Motor neuron (in vitro differentiated cells): ENCODE measurements around the gene SLC66A1. TPM values are rescaled to one million over a fixed set of nuclear protein-coding genes. Genes with fewer than 3 reads are reported as not detected.
A peak's percentile ranks its signal among the peaks of the same experiment; 100 is the strongest.

ENCODE experiments used
- ATAC-seq, 8 experiments: fragments of 200-7000 bp; cut with Tn5 transposase; replicated peaks in 6 of 8; 2 replicates each; pipeline ENCODE4 v1.8.0; 2021; ENCODE audit warnings: mild to moderate bottlenecking in 8 of 8, moderate library complexity in 8 of 8
- H3K27ac ChIP-seq, 2 donors: fragments of 250-450 bp; sonication (Bioruptor Pico); 2 replicates each; pipeline ENCODE4 v1.9.0; 2021; ENCODE audit warnings: antibody characterized with exemption in 2 of 2, mild to moderate bottlenecking in 2 of 2, moderate library complexity in 1 of 2
- H3K4me1 ChIP-seq, 2 donors: fragments of 250-450 bp; sonication (Bioruptor Pico); replicated peaks in 1 of 2; 2 replicates each; pipeline ENCODE4 v1.6.1; 2021; ENCODE audit warnings: antibody characterized with exemption in 2 of 2, mild to moderate bottlenecking in 2 of 2, moderate library complexity in 1 of 2
- H3K4me3 ChIP-seq, 5 donors: fragments of 250-450 bp; sonication (Bioruptor Pico); 2 replicates each; pipeline ENCODE4 v1.9.0; 2021; ENCODE audit warnings: antibody characterized with exemption in 5 of 5, mild to moderate bottlenecking in 5 of 5, moderate library complexity in 4 of 5
- WGBS, 10 experiments: fragments of 450-650 bp; shearing (Covaris generic); methylation state at CpG; one replicate each; pipeline ENCODE4 v1.0.0; 2022; 5-methylcytosine and 5-hydroxymethylcytosine counted together
- in situ Hi-C, 9 experiments: fragments of 400-800 bp; cut with MboI; loops; one replicate each; pipeline ENCODE4 v1.15.0; 2021; ENCODE audit warnings: low sequenced_read_pairs in 9 of 9, low pct_unique_long_range_greater_than_20kb in 2 of 9; ENCODE audit not compliant: unreplicated experiment in 9 of 9
- total RNA-seq, 8 experiments: library from RNA; unstranded; fragments of 300-600 nt; gene quantifications; 2 replicates each; pipeline versions ENCODE4 v1.2.3 to v1.2.4, GENCODE V29; 2022

SLC66A1 gene
- total RNA-seq, 8 experiments from 2014 or later, result 11.2 to 30.1 (median 15.5) TPM

GRCh38 chr1:19343617-19344350 lies 31.7 kb downstream of the SLC66A1 start:
- Histone ChIP-seq H3K4me3 (no peak overlapping the region), H3K27ac (no peak overlapping the region), H3K4me1 (peaks cover 0 to 4% of the 10 kb centered on the region in 2 donors)
- WGBS, 10 experiments, result 82 to 100% (median 92%) methylated on average over 3 to 10 of the region's 20 CpGs; no CpG with 5 or more reads in 5 of the 10 experiments
- in situ Hi-C loops, result no loop called here
- peak in 2 of 8 experiments; percentile 14 to 15 for ATAC-seq

GRCh38 chr1:19344372-19344810 lies 32.3 kb downstream of the SLC66A1 start:
- in situ Hi-C loops, result no loop called here

GRCh38 chr1:19344831-19345230 lies 32.7 kb downstream of the SLC66A1 start:
- ATAC-seq, result peak in 1 of 8 experiments; percentile 2
- Histone ChIP-seq H3K4me3 (no peak overlapping the region), H3K4me1 (peaks cover 0 to 4% of the 10 kb centered on the region in 2 donors), H3K27ac (no peak overlapping the region)
- WGBS, 10 experiments, result 83 to 100% (median 90%) methylated on average over 1 to 4 of the region's 11 CpGs; no CpG with 5 or more reads in 6 of the 10 experiments
- in situ Hi-C loops, result no loop called here

More at GRCh38 chr1:19344372-19344810, 32.3 kb downstream of the SLC66A1 start:
- H3K4me3 ChIP-seq, result no peak overlapping the region
- peak; percentile 15 to 79 (median 46) for ATAC-seq
- no peak overlapping the region for H3K27ac ChIP-seq
- 73 to 100% (median 78%) methylated on average over 2 to 10 of the region's 12 CpGs; no CpG with 5 or more reads in 4 of the 10 experiments for WGBS, 10 experiments
- H3K4me1 ChIP-seq, result peaks cover 0 to 4% of the 10 kb centered on the region in 2 donors

- in situ Hi-C loops, result no loop called here
- Histone ChIP-seq H3K4me3 (no peak overlapping the region), H3K4me1 (peaks cover 0 to 4% of the 10 kb centered on the region in 2 donors), H3K27ac (no peak overlapping the region)
- 0 to 100% (median 95%) methylated on average over 1 to 8 of the region's 8 CpGs; no CpG with 5 or more reads in 5 of the 10 experiments for WGBS, 10 experiments
- ATAC-seq, result no peak
Measured at GRCh38 chr1:19345391-19345790, 33.3 kb downstream of the SLC66A1 start.

- no peak overlapping the region for H3K27ac ChIP-seq
- peaks cover 0 to 4% of the 10 kb centered on the region in 2 donors for H3K4me1 ChIP-seq
- WGBS, 10 experiments, result 86 to 100% (median 91%) methylated on average over 2 to 6 of the region's 6 CpGs
- in situ Hi-C loops, result no loop called here
- ATAC-seq, result no peak
- H3K4me3 ChIP-seq, result no peak overlapping the region
Measured at GRCh38 chr1:19346026-19346425, 33.9 kb downstream of the SLC66A1 start.

- Histone ChIP-seq H3K27ac (no peak overlapping the region), H3K4me1 (no peaks in the 10 kb centered on the region), H3K4me3 (no peak overlapping the region)
- 60 to 100% (median 91%) methylated on average over 1 to 13 of the region's 14 CpGs; no CpG with 5 or more reads in 1 of the 10 experiments for WGBS, 10 experiments
- ATAC-seq, result no peak
- in situ Hi-C loops, result no loop called here
Measured at GRCh38 chr1:19347533-19348172, 35.5 kb downstream of the SLC66A1 start.

- Histone ChIP-seq H3K4me1 (no peaks in the 10 kb centered on the region), H3K4me3 (no peak overlapping the region), H3K27ac (no peak overlapping the region)
- in situ Hi-C loops, result no loop called here
- WGBS, 10 experiments, result 20 to 100% (median 88%) methylated on average over 1 to 10 of the region's 15 CpGs; no CpG with 5 or more reads in 2 of the 10 experiments
- no peak for ATAC-seq
Measured at GRCh38 chr1:19348441-19349198, 36.5 kb downstream of the SLC66A1 start.

GRCh38 chr1:19349999-19350398 lies 37.9 kb downstream of the SLC66A1 start:
- Histone ChIP-seq H3K27ac (no peak overlapping the region), H3K4me3 (no peak overlapping the region), H3K4me1 (no peaks in the 10 kb centered on the region)
- ATAC-seq, result no peak
- in situ Hi-C loops, result no loop called here
- WGBS, 10 experiments, result 60 to 99% (median 93%) methylated on average over 1 to 13 of the region's 17 CpGs; no CpG with 5 or more reads in 5 of the 10 experiments

GRCh38 chr1:19350566-19350965 lies 38.4 kb downstream of the SLC66A1 start:
- in situ Hi-C loops, result no loop called here
- Histone ChIP-seq H3K4me3 (no peak overlapping the region), H3K27ac (no peak overlapping the region), H3K4me1 (no peaks in the 10 kb centered on the region)
- ATAC-seq, result no peak
- WGBS, 10 experiments, result 90 to 100% (median 100%) methylated on average over 1 to 5 of the region's 5 CpGs; no CpG with 5 or more reads in 3 of the 10 experiments

GRCh38 chr1:19351873-19352272 lies 39.7 kb downstream of the SLC66A1 start:
- in situ Hi-C loops, result no loop called here
- Histone ChIP-seq H3K27ac (no peak overlapping the region), H3K4me3 (no peak overlapping the region), H3K4me1 (no peaks in the 10 kb centered on the region)
- WGBS, 10 experiments, result 0 to 88% (median 87%) methylated on average over 1 to 9 of the region's 10 CpGs; no CpG with 5 or more reads in 6 of the 10 experiments
- peak in 2 of 8 experiments; percentile 15 to 51 for ATAC-seq

GRCh38 chr1:19352839-19353238 lies 40.7 kb downstream of the SLC66A1 start:
- H3K4me1 ChIP-seq, result no peaks in the 10 kb centered on the region
- 67 to 98% (median 95%) methylated on average over 2 to 8 of the region's 14 CpGs; no CpG with 5 or more reads in 4 of the 10 experiments for WGBS, 10 experiments
- in situ Hi-C loops, result no loop called here
- no peak overlapping the region for H3K4me3 ChIP-seq
- ATAC-seq, result no peak
- no peak overlapping the region for H3K27ac ChIP-seq

GRCh38 chr1:19353596-19353995 lies 41.5 kb downstream of the SLC66A1 start:
- no peak for ATAC-seq
- in situ Hi-C loops, result no loop called here
- no peak overlapping the region for H3K27ac ChIP-seq
- WGBS, 10 experiments, result 80 to 100% (median 90%) methylated on average over 1 to 4 of the region's 8 CpGs; no CpG with 5 or more reads in 5 of the 10 experiments
- H3K4me3 ChIP-seq, result no peak overlapping the region
- H3K4me1 ChIP-seq, result peaks cover 0 to 7% of the 10 kb centered on the region in 2 donors
